Smooth muscle cell (in vitro differentiated cells): ENCODE measurements around the gene DDI2. TPM values are rescaled to one million over a fixed set of nuclear protein-coding genes. Genes with fewer than 3 reads are reported as not detected.
A peak's percentile ranks its signal among the peaks of the same experiment; 100 is the strongest.

Source experiments
- DNase-seq: peaks from one replicate; lab custom pipeline; 2025; ENCODE audit not compliant: unreplicated experiment; lab: John Stamatoyannopoulos, UW
- H2AFZ ChIP-seq: fragments of 200-600 bp; sonication (generic); 2 replicates; pipeline ENCODE4 v1.6.0; 2016; ENCODE audit warnings: antibody characterized with exemption, low read depth, mild to moderate bottlenecking
- H3F3A ChIP-seq: fragments of 200-600 bp; sonication (generic); 2 replicates; pipeline ENCODE4 v1.6.0; 2017; ENCODE audit warnings: antibody characterized with exemption, low read depth
- H3K27ac ChIP-seq: fragments of 200-600 bp; sonication (generic); 2 replicates; pipeline ENCODE4 v1.5.1; 2016; ENCODE audit warnings: low read depth, mild to moderate bottlenecking
- H3K27me3 ChIP-seq: fragments of 200-600 bp; sonication (generic); 2 replicates; pipeline ENCODE4 v1.6.1; 2016; ENCODE audit warnings: low read depth, mild to moderate bottlenecking
- H3K36me3 ChIP-seq: fragments of 200-600 bp; sonication (generic); 2 replicates; pipeline ENCODE4 v1.5.1; 2016; ENCODE audit warnings: low read depth
- H3K4me1 ChIP-seq: fragments of 200-600 bp; sonication (generic); 2 replicates; pipeline ENCODE4 v1.5.1; 2016; ENCODE audit warnings: low read depth
- H3K4me2 ChIP-seq: fragments of 200-600 bp; sonication (generic); 2 replicates; pipeline ENCODE4 v1.6.0; 2016; ENCODE audit warnings: mild to moderate bottlenecking
- H3K4me3 ChIP-seq: fragments of 200-600 bp; sonication (generic); 2 replicates; pipeline ENCODE4 v1.5.1; 2016; ENCODE audit warnings: mild to moderate bottlenecking
- H3K79me2 ChIP-seq: fragments of 200-600 bp; sonication (generic); 2 replicates; pipeline ENCODE4 v1.6.0; 2016; ENCODE audit warnings: low read depth, mild to moderate bottlenecking
- H3K9ac ChIP-seq: fragments of 200-600 bp; sonication (generic); 2 replicates; pipeline ENCODE4 v1.6.0; 2016; ENCODE audit warnings: low read depth
- H3K9me3 ChIP-seq: fragments of 200-600 bp; sonication (generic); replicated peaks from 2 replicates; pipeline ENCODE4 v1.5.1; 2016; ENCODE audit warnings: low read depth
- H4K20me1 ChIP-seq: fragments of 200-600 bp; sonication (generic); 2 replicates; pipeline ENCODE4 v1.6.0; 2016; ENCODE audit warnings: low read depth
- WGBS: methylation state at CpG from one replicate; pipeline ENCODE4 v1.1.7; 2016; ENCODE audit warnings: low lambda C conversion rate; 5-methylcytosine and 5-hydroxymethylcytosine counted together
- polyA plus RNA-seq: library from polyadenylated mRNA; unstranded; fragments of >200 nt; fragmentation: Nextera tagmentation; extraction: Ambion mirVana; gene quantifications from 2 replicates; pipeline ENCODE4 v1.2.1, GENCODE V29; 2016
- total RNA-seq: library from RNA; depleted of rRNA; stranded (reverse); fragments of >200 nt; gene quantifications from 2 replicates; pipeline ENCODE4 v1.2.3, GENCODE V29; 2014
- TF ChIP-seq, protein P1 (sequence below): fragments of 200-600 bp; sonication (generic); IDR thresholded peaks from 2 replicates; pipeline ENCODE4 v1.5.1; 2017; ENCODE audit warnings: borderline replicate concordance, mild to moderate bottlenecking, antibody characterized with exemption; ENCODE audit not compliant: insufficient read depth, poor library complexity, severe bottlenecking

Gene DDI2
- total and polyA plus RNA-seq, 2 experiments from 2014 or later: 3.5 to 10.9 TPM

DNA sequence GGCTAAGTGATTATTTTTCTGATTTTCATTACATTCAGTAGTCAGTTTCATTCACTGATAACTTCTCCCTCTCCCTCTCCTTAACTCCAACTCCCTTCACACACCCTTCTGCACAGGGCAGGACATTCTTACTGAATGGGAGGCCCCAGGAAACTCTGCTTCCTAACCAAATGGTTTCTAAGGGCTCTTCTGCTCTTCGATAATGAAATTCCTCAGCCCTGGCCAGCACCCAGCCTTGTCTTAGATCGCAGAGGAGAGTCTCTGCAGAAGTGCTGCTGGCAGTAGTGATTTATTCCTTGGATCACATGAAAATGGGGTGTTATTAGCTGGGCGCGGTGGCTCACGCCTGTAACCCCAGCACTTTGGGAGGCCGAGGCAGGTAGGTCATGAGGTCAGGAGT, 83.2 kb downstream of the DDI2 start:
- WGBS: 90% methylated on average over 6 of the region's 6 CpGs
- Histone ChIP-seq H3K27me3 (no peaks in the 10 kb centered on the region), H3K79me2 (peaks cover 81% of the 10 kb centered on the region), H3K4me2 (no peak overlapping the region), H4K20me1 (peaks cover 82% of the 10 kb centered on the region), H2AFZ (no peak overlapping the region), H3K9me3 (no peaks in the 10 kb centered on the region), H3K4me1 (peaks cover 5% of the 10 kb centered on the region), H3K4me3 (no peak overlapping the region), H3F3A (peaks cover 27% of the 10 kb centered on the region), H3K36me3 (no peaks in the 10 kb centered on the region), H3K27ac (no peak overlapping the region), H3K9ac (no peak overlapping the region)
- no peak for DNase-seq
- TF ChIP-seq, protein P1, sequence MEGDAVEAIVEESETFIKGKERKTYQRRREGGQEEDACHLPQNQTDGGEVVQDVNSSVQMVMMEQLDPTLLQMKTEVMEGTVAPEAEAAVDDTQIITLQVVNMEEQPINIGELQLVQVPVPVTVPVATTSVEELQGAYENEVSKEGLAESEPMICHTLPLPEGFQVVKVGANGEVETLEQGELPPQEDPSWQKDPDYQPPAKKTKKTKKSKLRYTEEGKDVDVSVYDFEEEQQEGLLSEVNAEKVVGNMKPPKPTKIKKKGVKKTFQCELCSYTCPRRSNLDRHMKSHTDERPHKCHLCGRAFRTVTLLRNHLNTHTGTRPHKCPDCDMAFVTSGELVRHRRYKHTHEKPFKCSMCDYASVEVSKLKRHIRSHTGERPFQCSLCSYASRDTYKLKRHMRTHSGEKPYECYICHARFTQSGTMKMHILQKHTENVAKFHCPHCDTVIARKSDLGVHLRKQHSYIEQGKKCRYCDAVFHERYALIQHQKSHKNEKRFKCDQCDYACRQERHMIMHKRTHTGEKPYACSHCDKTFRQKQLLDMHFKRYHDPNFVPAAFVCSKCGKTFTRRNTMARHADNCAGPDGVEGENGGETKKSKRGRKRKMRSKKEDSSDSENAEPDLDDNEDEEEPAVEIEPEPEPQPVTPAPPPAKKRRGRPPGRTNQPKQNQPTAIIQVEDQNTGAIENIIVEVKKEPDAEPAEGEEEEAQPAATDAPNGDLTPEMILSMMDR: no peak

DNA sequence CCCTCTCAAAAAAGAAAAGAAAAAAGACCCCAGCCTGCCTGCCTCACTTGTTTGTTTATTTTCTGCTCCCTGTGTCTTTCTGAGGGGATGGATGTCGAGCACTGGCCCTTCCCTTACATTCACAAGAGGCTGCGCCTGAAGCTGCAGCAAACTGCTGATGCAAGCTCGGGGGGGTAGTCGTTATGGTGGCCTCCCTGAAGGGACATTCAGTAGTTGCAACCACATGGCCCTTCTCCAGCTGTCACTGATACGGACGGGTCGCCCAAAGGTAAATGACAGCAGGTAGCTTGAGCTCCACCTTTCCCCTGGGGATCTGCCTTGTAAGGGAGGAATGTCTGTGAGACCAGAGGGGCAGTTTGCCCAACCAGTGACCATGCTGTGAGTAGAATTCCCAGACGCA, 84.5 kb downstream of the DDI2 start:
- Histone ChIP-seq H3K36me3 (no peaks in the 10 kb centered on the region), H3K27ac (peak overlapping the region; percentile 94), H3K9ac (no peak overlapping the region), H4K20me1 (peaks cover 81% of the 10 kb centered on the region), H3K9me3 (no peaks in the 10 kb centered on the region), H3K4me2 (no peak overlapping the region), H3K27me3 (no peaks in the 10 kb centered on the region), H3K4me1 (peaks cover 5% of the 10 kb centered on the region), H3K79me2 (peaks cover 81% of the 10 kb centered on the region), H2AFZ (no peak overlapping the region), H3K4me3 (no peak overlapping the region), H3F3A (peaks cover 27% of the 10 kb centered on the region)
- WGBS: 89% methylated on average over 8 of the region's 8 CpGs
- TF ChIP-seq, protein P1: no peak
- no peak for DNase-seq

DNA sequence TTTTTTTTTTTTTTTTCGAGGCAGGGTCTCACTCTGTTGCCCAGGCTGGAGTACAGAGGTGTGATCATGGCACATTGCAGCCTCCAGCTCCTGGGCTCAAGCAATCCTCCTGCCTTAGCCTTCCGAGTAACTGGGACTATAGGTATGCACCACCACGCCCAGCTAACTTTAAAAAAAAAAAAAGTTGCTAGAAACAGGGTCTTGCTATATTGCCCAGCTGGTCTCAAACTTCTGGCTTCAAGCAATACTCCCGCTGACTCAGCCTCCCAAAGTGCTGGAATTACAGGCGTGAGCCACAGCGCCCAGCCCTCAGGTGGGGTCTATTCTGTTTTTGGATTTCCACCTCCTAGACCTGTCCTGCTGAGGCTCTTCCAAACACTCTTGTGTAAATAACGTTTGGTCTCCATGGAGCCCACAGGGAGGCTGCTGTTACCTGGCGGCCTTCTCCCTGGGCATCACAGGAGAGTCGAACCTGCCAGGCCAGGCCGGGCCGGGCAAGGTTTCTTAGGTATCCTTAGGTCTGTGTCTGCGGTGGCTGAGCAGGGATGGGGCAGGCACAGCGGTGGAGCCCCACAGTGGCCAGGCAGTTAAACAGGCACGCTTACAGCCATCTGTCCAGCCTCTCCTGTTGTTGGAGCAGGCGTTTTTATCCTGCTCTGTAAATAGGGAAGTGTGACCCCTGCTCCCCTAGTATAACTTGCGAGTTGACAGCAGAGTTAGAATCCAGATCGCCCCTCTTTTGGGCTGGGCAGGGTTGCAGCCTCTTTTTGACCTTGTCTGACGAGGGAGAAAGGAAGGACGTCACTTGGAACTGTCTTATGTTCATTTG, 85.7 kb downstream of the DDI2 start:
- Histone ChIP-seq H4K20me1 (peaks cover 80% of the 10 kb centered on the region), H2AFZ (no peak overlapping the region), H3K27ac (peak overlapping the region; percentile 94), H3K4me1 (peaks cover 5% of the 10 kb centered on the region), H3K9me3 (no peaks in the 10 kb centered on the region), H3K4me3 (no peak overlapping the region), H3K27me3 (no peaks in the 10 kb centered on the region), H3K36me3 (no peaks in the 10 kb centered on the region), H3K9ac (peak overlapping the region; percentile 25), H3F3A (peaks cover 27% of the 10 kb centered on the region), H3K4me2 (peak overlapping the region; percentile 73), H3K79me2 (peaks cover 81% of the 10 kb centered on the region)
- DNase-seq: no peak
- TF ChIP-seq, protein P1: no peak
- 67% methylated on average over 19 of the region's 19 CpGs for WGBS
